WTC11 (cell line): ENCODE results near the gene RAB17. TPM values are rescaled to one million over a fixed set of nuclear protein-coding genes. Genes with fewer than 3 reads are reported as not detected.
A peak's percentile ranks its signal among the peaks of the same experiment; 100 is the strongest.

Experiments used
- ATAC-seq: fragments of 200-7000 bp; cut with Tn5 transposase; 2 replicates; pipeline ENCODE4 v1.10.0; 2021; ENCODE audit warnings: mild to moderate bottlenecking, moderate library complexity
- CTCF ChIA-PET: fragments of 300-600 bp; sonication (Branson Sonifier 250); formaldehyde crosslinking; loops from one replicate; lab custom pipeline; 2021; ENCODE audit warnings: antibody characterized with exemption; lab: Charles Lee
- POLR2A ChIA-PET: fragments of 350-600 bp; sonication (Branson Sonifier 250); formaldehyde crosslinking; loops from one replicate; lab custom pipeline; 2021; ENCODE audit warnings: antibody characterized with exemption; lab: Charles Lee
- DNase-seq: peaks from one replicate; pipeline ENCODE4 v3.0.0; 2021; ENCODE audit warnings: low spot score
- H3K27ac Mint-ChIP-seq: 2 replicates; pipeline ENCODE4 v1.8.0; 2021; ENCODE audit warnings: mixed read lengths
- H3K27me3 Mint-ChIP-seq: 2 replicates; pipeline ENCODE4 v1.8.0; 2021; ENCODE audit warnings: low read depth, mild to moderate bottlenecking, moderate library complexity, mixed read lengths
- H3K36me3 Mint-ChIP-seq: 2 replicates; pipeline ENCODE4 v1.8.0; 2021; ENCODE audit warnings: mixed read lengths
- H3K4me1 Mint-ChIP-seq: 2 replicates; pipeline ENCODE4 v1.8.0; 2022; ENCODE audit warnings: mixed read lengths
- H3K4me3 Mint-ChIP-seq: 2 replicates; pipeline ENCODE4 v1.8.0; 2021; ENCODE audit warnings: mild to moderate bottlenecking, moderate library complexity, mixed read lengths
- H3K9me3 Mint-ChIP-seq: 2 replicates; pipeline ENCODE4 v1.8.0; 2021; ENCODE audit warnings: mixed read lengths
- ATF2 ChIP-seq: sonication (generic); formaldehyde crosslinking; IDR thresholded peaks from 2 replicates; pipeline ENCODE4 v1.8.1; 2022; ENCODE audit warnings: low read depth, missing genetic modification reagents, borderline replicate concordance
- CREB1 ChIP-seq: sonication (generic); formaldehyde crosslinking; IDR thresholded peaks from 2 replicates; pipeline ENCODE4 v1.8.0; 2023; ENCODE audit warnings: mild to moderate bottlenecking, missing genetic modification reagents
- FOXP4 ChIP-seq: sonication (generic); formaldehyde crosslinking; IDR thresholded peaks from 2 replicates; pipeline ENCODE4 v1.8.0; 2022; ENCODE audit warnings: mild to moderate bottlenecking, missing genetic modification reagents
- GRHL2 ChIP-seq: fragments of 250-450 bp; sonication (Bioruptor Pico); IDR thresholded peaks from 2 replicates; pipeline ENCODE4 v1.8.0; 2022; ENCODE audit warnings: mild to moderate bottlenecking, moderate library complexity; ENCODE audit not compliant: insufficient replicate concordance, severe bottlenecking
- IRF1 ChIP-seq: sonication (generic); formaldehyde crosslinking; IDR thresholded peaks from 2 replicates; pipeline ENCODE4 v1.8.0; 2023; ENCODE audit warnings: missing genetic modification reagents
- MYBL2 ChIP-seq: sonication (generic); formaldehyde crosslinking; IDR thresholded peaks from 2 replicates; pipeline ENCODE4 v1.8.1; 2023; ENCODE audit warnings: mild to moderate bottlenecking, moderate library complexity, missing genetic modification reagents
- TEAD4 ChIP-seq: sonication (generic); formaldehyde crosslinking; IDR thresholded peaks from 2 replicates; pipeline ENCODE4 v1.8.0; 2022; ENCODE audit warnings: mild to moderate bottlenecking, missing genetic modification reagents
- USF1 ChIP-seq: sonication (generic); formaldehyde crosslinking; IDR thresholded peaks from 2 replicates; pipeline ENCODE4 v1.8.0; 2022; ENCODE audit warnings: mild to moderate bottlenecking, missing genetic modification reagents
- USF2 ChIP-seq: sonication (generic); formaldehyde crosslinking; IDR thresholded peaks from 2 replicates; pipeline ENCODE4 v1.8.1; 2023; ENCODE audit warnings: mild to moderate bottlenecking, missing genetic modification reagents, moderate library complexity
- ZNF138 ChIP-seq: sonication (generic); formaldehyde crosslinking; conservative IDR thresholded peaks from 2 replicates; pipeline ENCODE4 v1.8.1; 2022; ENCODE audit warnings: mild to moderate bottlenecking, moderate library complexity, missing genetic modification reagents
- ZNF317 ChIP-seq: sonication (generic); formaldehyde crosslinking; IDR thresholded peaks from 2 replicates; pipeline ENCODE4 v1.8.1; 2023; ENCODE audit warnings: low read depth, mild to moderate bottlenecking, moderate library complexity, missing genetic modification reagents, borderline replicate concordance
- ZNF425 ChIP-seq: fragments of 250-450 bp; sonication (Bioruptor Pico); conservative IDR thresholded peaks from 2 replicates; pipeline ENCODE4 v1.9.0; 2021; ENCODE audit warnings: mild to moderate bottlenecking
- ZNF671 ChIP-seq: fragments of 250-450 bp; sonication (Bioruptor Pico); IDR thresholded peaks from 2 replicates; pipeline ENCODE4 v1.8.0; 2021; ENCODE audit warnings: mild to moderate bottlenecking
- ZSCAN18 ChIP-seq: fragments of 250-450 bp; sonication (Bioruptor Pico); IDR thresholded peaks from 2 replicates; pipeline ENCODE4 v2.1.2; 2022; ENCODE audit warnings: mild to moderate bottlenecking, moderate library complexity
- total RNA-seq: library from RNA; stranded (reverse); gene quantifications from 3 replicates; pipeline ENCODE4 v1.2.3, GENCODE V29; 2021

RAB17 gene
- total RNA-seq, 1 experiment from 2014 or later: 140 TPM

GRCh38 chr2:237613679-237614078, 23.1 kb upstream of the RAB17 start:
- peaks cover 6% of the 10 kb centered on the region for H3K36me3 Mint-ChIP-seq
- TF ChIP-seq ZNF671 (CRISPR knock-in tag) (no peak), CREB1 (CRISPR knock-in tag) (no peak), USF1 (no peak), TEAD4 (CRISPR knock-in tag) (no peak), ZNF138 (no peak), IRF1 (no peak), MYBL2 (CRISPR knock-in tag) (no peak), ZNF317 (CRISPR knock-in tag) (no peak), ZSCAN18 (CRISPR knock-in tag) (no peak), FOXP4 (CRISPR knock-in tag) (no peak), GRHL2 (CRISPR knock-in tag) (no peak), USF2 (CRISPR knock-in tag) (no peak), ZNF425 (CRISPR knock-in tag) (no peak), ATF2 (no peak)
- TF ChIP-seq, all 79 proteins: peak for 0
- Mint-ChIP-seq H3K4me3 (no peak overlapping the region), H3K27me3 (peaks cover 2% of the 10 kb centered on the region; the same call in 1 of the 2 replicates), H3K4me1 (peaks cover 62% of the 10 kb centered on the region), H3K9me3 (peaks cover 8% of the 10 kb centered on the region), H3K27ac (peak overlapping the region; percentile 93)
- DNase-seq: no peak
- ChIA-PET POLR2A (interaction anchor here (1.0 to 1.4 kb wide), 2 partner anchors 12 to 23 kb away, joined by 3 to 7 read pairs; partner anchors contain the start of gene RAB17), CTCF (interaction anchor here (1.1 to 4.1 kb wide), 12 partner anchors 11 to 132 kb away, joined by 3 to 36 read pairs (median 5); partner anchors contain the start of gene RAB17)
- ATAC-seq: peak; percentile 9
